WTC11 (cell line): Measurements from ENCODE around the gene HSDL1.

Experiments used
- CBFB ChIP-seq: sonication (generic); formaldehyde crosslinking; IDR thresholded peaks from 2 replicates; pipeline ENCODE4 v1.8.1; 2022; ENCODE audit warnings: mild to moderate bottlenecking, low read depth, missing genetic modification reagents
- CTCF ChIP-seq: fragments of 200-600 bp; IDR thresholded peaks from 2 replicates; pipeline ENCODE4 v1.8.0; 2022; ENCODE audit warnings: antibody characterized with exemption
- EMX1 ChIP-seq: fragments of 250-450 bp; sonication (Bioruptor Pico); IDR thresholded peaks from 2 replicates; pipeline ENCODE4 v1.8.0; 2021; ENCODE audit warnings: mild to moderate bottlenecking
- ETV6 ChIP-seq: sonication (generic); formaldehyde crosslinking; IDR thresholded peaks from 2 replicates; pipeline ENCODE4 v1.8.1; 2022; ENCODE audit warnings: mild to moderate bottlenecking, missing genetic modification reagents
- NFE2L1 ChIP-seq: sonication (generic); formaldehyde crosslinking; IDR thresholded peaks from 2 replicates; pipeline ENCODE4 v1.8.1; 2023; ENCODE audit warnings: missing genetic modification reagents
- PREB ChIP-seq: sonication (generic); formaldehyde crosslinking; IDR thresholded peaks from 2 replicates; pipeline ENCODE4 v1.8.1; 2022; ENCODE audit warnings: mild to moderate bottlenecking, missing genetic modification reagents, moderate library complexity, borderline replicate concordance
- ZNF423 ChIP-seq: fragments of 250-450 bp; sonication (Bioruptor Pico); IDR thresholded peaks from 2 replicates; pipeline ENCODE4 v2.1.2; 2022; ENCODE audit warnings: mild to moderate bottlenecking, moderate library complexity

GRCh38 chr16:84079664-84080063, 65.3 kb downstream of the HSDL1 start:
- TF ChIP-seq NFE2L1 (CRISPR knock-in tag) = no peak
- TF ChIP-seq ETV6 (CRISPR knock-in tag) = no peak
- TF ChIP-seq ZNF423 (CRISPR knock-in tag) = no peak
- TF ChIP-seq CTCF = no peak
- TF ChIP-seq PREB (CRISPR knock-in tag) = no peak
- TF ChIP-seq CBFB (CRISPR knock-in tag) = no peak
- TF ChIP-seq EMX1 (CRISPR knock-in tag) = no peak
